Measurements from ENCODE around the gene HSD11B2.

HSD11B2 gene

DNA sequence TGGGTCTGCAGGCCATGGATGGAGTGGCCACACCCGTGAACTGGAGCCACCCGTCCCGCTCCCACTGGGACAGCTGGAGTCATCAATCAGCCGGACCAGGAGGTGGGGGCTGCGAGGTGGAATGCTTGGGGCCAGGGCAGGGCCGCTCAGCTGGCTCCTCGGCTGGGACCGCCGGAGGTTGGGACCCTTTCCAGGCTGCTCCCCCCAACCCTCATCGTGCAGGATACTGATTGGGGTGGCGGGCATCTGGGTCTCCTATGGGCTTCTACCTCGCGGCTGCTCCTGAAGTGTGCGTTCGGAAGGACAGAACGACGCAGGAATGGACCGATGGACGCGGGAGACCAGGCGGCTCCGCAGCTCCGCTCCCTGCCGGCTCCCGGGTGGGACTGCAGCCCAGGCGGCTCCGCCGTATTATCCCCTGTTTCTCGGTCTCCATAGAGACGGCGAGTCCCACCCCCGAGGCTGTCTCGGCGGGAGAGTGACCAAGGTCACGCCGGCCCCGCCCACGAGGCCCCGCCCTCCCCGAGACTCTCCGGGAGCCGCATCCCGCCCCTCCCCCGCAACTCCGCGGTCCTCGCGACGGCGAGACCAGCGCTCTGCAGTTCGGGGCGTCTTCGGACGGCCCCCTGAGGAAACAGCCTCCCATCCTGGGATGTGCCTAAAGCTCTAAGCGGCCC is 37.7 kb upstream of the HSD11B2 start, which contains the start of gene TPPP3:
Gene TPPP3, minus strand, starts transcription at position 388 of the 677 bp plus-strand sequence. CDS start 2,387 bp downstream, outside the sequence.
- ChIA-PET POLR2A (ENCODE audit: low non-redundant PET) (no interaction called here), CTCF (interaction anchor here (0.6 to 1.0 kb wide), 4 partner anchors 10 to 147 kb away, joined by 3 to 6 read pairs (median 4); no protein-coding TSS in a partner anchor)
- no peak within 1 kb of the TSS for H3K27ac ChIP-seq
- TF ChIP-seq, protein P1, sequence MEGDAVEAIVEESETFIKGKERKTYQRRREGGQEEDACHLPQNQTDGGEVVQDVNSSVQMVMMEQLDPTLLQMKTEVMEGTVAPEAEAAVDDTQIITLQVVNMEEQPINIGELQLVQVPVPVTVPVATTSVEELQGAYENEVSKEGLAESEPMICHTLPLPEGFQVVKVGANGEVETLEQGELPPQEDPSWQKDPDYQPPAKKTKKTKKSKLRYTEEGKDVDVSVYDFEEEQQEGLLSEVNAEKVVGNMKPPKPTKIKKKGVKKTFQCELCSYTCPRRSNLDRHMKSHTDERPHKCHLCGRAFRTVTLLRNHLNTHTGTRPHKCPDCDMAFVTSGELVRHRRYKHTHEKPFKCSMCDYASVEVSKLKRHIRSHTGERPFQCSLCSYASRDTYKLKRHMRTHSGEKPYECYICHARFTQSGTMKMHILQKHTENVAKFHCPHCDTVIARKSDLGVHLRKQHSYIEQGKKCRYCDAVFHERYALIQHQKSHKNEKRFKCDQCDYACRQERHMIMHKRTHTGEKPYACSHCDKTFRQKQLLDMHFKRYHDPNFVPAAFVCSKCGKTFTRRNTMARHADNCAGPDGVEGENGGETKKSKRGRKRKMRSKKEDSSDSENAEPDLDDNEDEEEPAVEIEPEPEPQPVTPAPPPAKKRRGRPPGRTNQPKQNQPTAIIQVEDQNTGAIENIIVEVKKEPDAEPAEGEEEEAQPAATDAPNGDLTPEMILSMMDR (conservative IDR thresholded peaks at IDR 0.05; ENCODE audit: low read depth): peak; percentile 46
- DNase-seq (ENCODE audit: low spot score): peak; percentile 44

DNA sequence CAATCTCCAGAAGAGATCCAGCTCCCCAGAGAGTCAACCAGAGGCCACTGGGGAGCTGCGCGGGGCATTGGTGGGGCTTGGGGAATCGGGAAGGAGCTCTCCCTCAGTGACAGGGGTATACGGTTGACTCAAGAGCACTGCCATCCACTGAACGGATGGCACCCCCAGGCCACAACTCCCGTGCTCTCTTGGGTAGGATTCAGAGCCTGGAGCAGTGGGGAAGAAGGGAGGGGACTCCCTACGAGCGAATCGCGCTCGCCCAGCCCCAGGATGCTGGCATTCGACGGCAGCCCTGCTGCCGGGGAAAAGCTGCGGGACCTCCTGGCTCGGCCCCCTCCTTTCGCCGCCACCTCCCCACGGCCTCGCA is 37.1 kb upstream of the HSD11B2 start:
- POLR2A ChIA-PET (ENCODE audit: low non-redundant PET): no interaction called here
- TF ChIP-seq, protein P1 (conservative IDR thresholded peaks at IDR 0.05; ENCODE audit: low read depth): no peak
- CTCF ChIA-PET: interaction anchor here (0.6 to 1.0 kb wide), 3 partner anchors 10 to 148 kb away, joined by 3 to 4 read pairs (median 3); no protein-coding TSS in a partner anchor
- no peak overlapping the region for H3K27ac ChIP-seq
- no peak for DNase-seq (ENCODE audit: low spot score)

DNA sequence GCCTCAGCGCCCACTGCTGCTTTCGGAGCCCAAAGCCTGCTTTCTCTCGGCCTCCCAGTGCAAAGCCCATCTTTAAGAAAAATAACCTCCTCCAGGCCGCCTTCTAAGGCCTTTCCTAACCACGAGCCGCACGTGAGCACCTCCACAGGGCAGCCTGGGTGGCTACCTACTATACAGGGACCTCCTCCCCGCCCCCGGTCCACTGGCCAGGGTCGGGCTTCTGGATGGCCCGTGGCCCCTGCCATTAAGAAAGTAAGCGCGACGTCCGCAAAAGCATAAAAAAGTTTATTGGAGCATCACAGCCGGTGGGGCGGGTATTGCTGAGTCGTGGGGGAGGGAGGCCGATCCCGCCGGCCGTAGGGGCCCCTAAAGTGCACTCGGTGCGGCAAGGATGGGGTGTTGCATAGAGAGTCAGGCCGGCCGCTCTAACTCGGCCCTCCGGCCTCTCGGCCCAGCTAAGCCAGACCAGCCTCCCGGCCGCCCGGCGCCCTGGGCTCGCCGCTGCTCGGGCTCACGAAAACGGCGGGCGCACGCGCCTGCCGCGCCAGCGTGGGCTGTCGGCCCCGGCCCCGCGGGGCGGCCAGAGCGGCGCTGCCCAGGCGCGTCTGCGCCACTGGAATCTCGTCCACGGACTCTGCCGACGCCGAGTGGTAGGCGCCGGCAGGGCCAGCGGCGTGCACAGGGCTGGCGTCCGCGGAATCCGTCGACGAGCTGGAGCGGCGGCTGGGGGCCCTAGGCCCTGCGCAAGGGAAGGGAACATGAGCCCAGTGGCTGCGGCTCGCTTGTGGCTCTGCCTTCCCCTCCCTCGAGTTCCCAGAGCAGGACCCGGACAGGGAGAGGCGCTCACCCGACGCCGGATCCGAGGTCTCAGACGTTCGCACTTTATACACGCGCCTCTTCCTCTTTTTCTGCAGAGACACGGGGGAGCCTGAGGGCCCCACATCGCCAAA is 36.5 kb upstream of the HSD11B2 start:
- ChIA-PET CTCF (interaction anchor here (0.5 to 1.0 kb wide), 3 partner anchors 11 to 71 kb away, joined by 3 to 4 read pairs (median 3); no protein-coding TSS in a partner anchor), POLR2A (ENCODE audit: low non-redundant PET) (no interaction called here)
- no peak overlapping the region for H3K27ac ChIP-seq
- TF ChIP-seq, protein P1 (conservative IDR thresholded peaks at IDR 0.05; ENCODE audit: low read depth): no peak
- no peak for DNase-seq (ENCODE audit: low spot score)

DNA sequence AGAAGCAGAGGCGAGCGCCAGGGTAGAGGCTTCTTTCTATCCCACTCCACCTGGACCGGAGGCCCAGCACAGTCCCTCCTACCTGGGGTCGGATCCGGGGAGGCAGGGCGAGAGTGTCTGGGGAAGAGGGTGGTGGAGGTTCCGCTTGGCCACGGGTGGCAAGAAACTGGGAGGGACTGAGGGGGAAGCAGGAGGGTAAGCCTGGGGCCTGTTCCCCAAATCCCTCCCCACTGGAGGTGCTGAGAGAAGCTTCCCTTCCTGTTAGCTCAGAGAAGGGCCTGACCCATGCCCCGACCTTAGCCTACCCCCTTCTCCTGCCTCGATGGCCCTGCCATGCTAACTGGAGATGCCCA is 35.8 kb upstream of the HSD11B2 start:
- ChIA-PET POLR2A (ENCODE audit: low non-redundant PET) (no interaction called here), CTCF (interaction anchor here (0.5 to 0.6 kb wide), 2 partner anchors 22 to 69 kb away, joined by 3 to 5 read pairs; no protein-coding TSS in a partner anchor)
- TF ChIP-seq, protein P1 (conservative IDR thresholded peaks at IDR 0.05; ENCODE audit: low read depth): no peak
- no peak for DNase-seq (ENCODE audit: low spot score)
- H3K27ac ChIP-seq: peak overlapping the region; percentile 72

DNA sequence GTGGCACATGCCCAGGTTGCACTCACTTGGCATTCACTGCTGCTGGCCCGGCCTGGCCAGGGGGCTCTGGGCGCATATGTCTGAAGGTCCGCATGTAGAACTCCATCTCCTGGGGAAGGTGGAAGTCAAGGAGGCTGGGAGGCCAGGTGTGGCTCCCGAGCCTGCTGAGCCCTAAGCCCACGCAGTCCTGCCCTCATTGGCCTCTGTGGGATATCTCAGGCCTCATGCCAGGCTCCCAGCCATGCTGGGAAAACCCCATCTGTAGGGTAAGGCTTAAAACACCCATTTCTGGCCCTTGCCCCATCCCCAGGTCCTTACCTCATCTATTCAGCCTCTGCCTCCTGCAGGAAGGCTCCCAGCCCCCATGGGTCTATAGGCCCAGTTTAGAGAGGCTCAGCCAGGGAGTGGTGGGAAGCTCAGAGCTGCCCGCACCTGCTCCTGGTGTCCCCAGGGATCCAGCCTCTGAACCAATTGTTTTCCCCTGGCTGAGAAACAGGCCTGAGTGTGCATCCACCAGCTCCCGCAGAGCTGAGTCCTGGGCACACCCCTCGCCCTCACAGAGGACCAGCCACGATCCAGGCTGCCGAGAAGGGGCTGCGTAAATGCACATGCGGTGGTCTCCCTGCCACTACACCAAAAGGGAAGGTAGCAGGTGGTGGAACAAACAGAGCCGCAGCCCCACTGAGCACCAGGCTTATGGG is 35.3 kb upstream of the HSD11B2 start:
- TF ChIP-seq, protein P1 (conservative IDR thresholded peaks at IDR 0.05; ENCODE audit: low read depth): no peak
- peak overlapping the region; percentile 72 for H3K27ac ChIP-seq
- no peak for DNase-seq (ENCODE audit: low spot score)
- POLR2A ChIA-PET (ENCODE audit: low non-redundant PET): no interaction called here
- CTCF ChIA-PET: interaction anchor here (0.6 kb wide), 1 partner anchor 68 kb away, joined by 5 read pairs; no protein-coding TSS in a partner anchor

All from RWPE1 (cell line).